NCI-H345 (cell line): ENCODE measurements around the gene RCOR3.

Source experiments
- DNase-seq: peaks from one replicate; lab custom pipeline; 2025; lab: John Stamatoyannopoulos, UW

RCOR3 gene

DNA sequence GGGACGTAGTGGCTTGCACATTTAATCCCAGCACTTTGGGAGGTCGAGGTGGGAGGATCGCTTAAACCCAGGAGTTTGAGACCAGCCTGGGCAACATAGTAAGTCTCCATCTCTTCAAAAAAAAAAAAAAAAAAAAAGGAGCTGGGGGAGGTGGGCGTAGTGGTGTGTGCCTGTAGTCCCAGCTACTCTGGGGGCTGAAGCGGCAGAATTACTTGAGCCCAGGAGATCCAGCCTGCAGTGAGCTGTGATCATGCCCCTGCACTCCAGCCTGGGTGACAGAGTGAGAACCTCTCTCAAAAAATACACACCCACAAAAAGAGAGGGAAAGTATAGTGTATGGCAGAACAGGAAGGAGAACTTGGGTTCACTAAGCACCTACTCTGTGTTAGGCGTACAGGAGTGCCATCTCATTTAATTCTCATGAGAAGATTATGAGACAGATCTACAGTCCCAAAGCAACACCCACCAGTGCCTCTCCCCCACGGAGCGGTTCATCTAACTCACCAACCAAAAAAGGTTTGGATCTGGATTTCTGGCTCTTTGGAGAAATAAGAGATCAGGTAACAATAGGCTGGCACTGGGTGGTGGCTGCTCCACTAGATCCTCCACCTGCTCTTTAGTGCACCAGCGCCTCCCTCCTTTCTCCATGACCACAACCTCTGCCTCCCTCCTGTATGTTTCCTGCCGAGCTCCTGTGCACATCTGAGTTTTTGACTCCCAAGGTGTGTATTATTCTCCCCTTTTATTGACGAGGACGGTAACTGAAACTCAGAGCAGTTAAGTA is 66.0 kb downstream of the RCOR3 start:
- DNase-seq = peak; percentile 18

GRCh38 chr1:211326140-211326527 is 67.0 kb downstream of the RCOR3 start:
- DNase-seq = no peak

DNA sequence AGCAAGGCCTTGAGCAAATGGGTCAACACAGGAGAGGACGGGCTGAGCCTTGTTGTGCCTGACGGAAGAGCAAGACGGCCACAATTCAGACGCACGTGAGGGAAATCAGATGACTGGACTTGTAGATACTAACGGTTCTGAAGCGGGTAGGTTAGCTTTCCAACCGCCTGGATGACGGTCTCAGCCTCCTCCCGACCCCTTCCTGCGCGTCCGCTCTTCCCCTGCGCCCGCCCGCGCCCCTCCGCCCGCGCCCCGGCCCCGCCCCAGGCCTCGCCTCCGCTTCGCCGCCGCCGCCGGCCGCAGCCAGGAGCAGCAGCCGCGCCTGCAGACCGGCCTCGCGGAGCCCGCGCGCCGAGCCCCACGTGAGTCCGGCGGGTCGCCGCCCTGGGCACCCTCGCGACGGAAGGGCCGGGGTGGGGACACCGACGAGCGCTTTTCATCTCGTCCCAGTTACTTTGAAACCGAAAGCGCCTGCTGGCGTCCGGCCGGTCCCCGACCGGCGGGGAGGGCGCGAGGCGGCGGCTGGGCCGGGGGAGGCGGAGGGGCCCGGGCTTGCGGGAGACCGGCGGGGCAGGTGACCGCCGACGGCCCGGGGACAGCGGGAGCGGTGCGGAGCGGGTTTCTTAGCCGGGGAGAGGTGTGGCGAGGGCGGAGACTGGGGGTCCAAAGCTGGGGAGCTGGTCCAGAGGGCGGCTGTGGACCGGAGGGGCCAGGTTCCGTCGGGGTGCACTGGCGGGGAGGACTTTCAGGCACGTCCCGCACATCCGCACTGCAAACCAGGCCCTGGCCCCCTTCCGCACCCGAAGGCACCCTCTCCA is 67.6 kb downstream of the RCOR3 start, which contains the start of gene TRAF5:
Gene TRAF5 (plus strand): TSS at position 306 of the 818 bp plus-strand sequence. CDS start 26,407 bp downstream, outside the sequence.
- peak; percentile 50 for DNase-seq

DNA sequence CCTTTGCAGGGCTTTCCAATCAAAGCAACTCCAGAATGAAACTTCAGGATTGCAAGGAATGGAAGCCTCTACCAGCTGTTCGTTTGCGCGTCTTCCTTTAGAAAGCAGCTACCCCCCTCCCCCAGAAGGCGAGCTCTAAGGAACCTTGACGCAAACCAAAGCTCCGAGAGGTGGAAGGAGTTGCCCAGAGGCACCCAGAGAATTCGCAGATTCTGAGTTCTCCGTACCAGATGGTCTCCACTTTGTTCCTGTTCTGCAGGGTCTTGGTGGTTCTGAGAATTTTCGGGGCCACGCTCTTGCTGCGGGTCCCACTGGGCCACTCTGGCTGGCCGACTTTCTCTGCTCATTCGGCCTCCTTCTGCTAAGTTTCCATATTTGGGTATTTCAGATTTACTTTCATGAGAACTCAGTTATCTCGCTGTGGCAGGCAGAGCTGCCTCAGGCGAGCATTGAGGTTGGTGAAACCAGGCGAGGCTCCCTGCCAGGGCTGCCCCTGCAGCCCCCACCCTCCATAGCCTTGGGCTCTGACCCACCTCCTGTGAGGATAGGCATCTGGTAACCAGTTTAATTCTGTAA is 68.3 kb downstream of the RCOR3 start:
- DNase-seq = peak; percentile 13

DNA sequence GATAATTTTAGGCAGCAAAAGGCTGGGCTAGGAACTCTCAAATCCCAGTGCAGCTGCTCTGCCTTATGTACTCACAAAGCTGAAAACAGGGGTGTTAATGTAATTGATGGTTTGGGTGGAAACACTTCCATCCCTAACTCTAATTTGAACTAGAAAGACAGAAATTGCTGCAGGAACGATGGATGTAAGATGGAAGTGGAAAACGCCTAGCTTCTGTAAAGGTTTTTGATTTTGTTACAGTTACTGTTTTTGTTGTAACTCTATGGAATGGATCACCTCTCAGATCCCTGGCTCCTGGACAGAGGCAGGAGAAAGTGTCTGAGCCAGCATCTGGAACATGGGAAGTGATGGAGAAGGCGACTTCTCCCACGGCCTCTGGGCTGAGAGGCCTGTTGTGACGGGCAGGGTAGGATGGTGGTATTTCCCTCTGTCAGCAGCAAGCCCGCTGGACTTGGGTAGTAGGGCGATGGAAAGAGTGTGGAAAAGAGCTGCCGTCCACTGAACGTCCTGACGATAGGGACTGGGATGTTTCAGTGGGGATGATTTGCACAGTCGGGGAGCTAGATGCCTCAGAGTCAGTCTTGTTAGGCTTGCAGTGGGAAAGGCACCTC is 69.0 kb downstream of the RCOR3 start:
- no peak for DNase-seq

DNA sequence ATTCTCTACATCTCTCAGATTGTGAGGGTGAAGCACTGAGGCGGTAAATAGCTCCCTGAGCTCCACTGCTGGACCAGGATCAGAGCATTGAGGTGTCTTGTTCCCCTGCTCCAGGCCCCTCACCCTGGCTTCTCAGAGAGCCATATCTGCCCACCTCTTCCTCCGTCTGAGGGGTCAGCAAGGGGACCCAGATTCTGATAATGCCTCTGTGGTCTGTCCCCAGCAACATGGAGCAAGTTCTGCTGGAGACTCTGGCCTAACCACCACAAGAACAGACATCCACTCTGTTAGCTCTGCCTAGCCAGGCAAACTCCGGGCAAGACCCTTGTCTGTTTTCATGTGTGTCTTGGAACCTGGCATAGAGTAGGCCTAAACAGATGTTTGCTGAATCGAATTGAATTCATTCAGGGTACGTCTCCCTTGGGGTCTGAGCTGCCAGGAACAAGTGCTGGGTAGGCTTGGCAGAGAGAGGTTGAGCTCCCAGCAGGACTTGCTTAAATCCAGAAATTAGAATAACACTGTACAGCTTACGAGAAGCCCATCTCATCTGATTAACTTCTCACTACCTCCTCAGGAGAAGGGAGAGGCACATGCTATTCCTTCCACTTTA is 69.8 kb downstream of the RCOR3 start:
- no peak for DNase-seq

- peak; percentile 22 for DNase-seq
Observed at GRCh38 chr1:211329764-211330201, 70.6 kb downstream of the RCOR3 start.

DNA sequence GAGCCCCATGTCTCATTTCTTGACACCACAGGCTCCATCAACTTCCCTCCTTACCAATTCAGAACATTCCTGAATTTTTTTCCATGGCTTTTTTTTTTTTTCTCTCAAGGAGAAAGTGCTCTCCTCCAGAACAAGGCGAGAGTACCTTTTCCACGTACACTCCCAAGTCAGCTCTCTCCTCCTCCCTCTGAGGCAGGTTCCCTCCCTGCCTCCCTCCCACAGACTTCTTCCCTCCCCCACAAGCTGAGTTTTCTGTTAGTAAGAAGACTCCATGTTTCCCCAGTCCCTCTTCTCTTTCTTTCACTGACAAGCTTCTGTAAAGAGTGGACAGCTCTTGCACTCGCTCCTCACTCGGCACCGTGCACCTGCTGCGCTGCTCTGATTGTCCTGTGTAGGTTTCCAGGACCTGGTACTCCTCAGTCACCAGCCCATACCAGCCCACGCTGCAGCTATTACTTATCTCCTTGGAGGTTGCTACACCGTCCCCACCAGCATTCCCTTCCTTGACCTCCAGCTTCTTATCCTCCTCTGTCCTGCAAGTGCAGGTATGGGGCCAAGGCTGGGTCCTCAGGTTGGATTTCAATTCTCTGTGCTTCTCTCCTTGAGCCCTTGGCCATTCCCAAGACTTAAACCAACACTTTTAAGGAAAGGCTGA is 71.2 kb downstream of the RCOR3 start:
- no peak for DNase-seq

DNA sequence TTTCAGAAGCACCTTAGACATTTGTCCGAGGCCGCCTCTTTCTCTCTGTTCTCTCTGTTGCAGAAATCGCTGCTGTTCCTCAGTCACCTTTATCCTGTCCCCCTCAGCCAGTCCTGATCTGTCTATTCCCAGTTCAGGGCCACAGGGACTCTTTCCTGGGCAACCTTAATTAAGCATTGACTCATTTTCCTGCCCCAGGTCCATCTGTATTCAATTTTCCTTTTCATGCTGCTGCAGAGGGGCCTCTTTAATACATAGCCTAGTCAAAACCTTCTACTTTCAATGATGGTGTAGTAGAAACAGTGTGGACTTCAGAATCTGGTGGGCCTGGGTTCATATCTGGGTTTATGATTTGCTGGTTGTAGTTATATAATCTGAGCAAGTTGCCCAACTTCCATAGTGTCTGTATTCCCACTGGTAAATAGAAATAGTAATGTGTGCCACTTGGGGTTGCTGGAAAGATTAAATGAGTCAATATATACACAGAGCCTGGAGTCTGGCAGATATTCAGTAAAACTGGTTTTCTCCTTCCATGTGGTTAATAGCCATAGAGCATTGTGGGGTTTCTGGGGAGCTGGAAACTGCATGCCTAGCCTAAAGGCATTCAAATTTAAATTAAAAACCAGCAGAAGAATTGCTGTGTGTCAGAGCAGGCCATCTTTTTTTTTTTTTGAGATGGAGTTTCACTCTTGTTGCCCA is 72.0 kb downstream of the RCOR3 start:
- no peak for DNase-seq

- DNase-seq = no peak
Observed at GRCh38 chr1:211332036-211332616, 73.0 kb downstream of the RCOR3 start.

DNA sequence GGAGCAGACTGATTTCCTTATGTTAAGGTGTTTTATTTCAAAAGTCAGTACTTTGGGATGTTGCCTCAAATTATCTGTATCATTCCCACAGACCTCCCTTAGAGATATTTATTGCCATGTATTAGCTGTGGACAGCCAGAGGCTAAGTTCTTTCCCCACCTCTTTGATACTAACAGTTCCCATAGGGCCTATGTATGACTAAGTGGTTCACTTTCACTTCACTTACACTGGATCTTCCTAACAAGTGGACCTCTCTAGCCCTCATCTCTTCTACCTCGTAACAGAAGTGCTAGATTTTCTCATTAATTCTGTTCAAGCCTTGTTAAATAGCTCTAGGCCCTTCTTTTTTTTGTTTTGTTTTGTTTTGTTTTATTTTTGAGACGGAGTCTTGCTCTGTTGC is 73.7 kb downstream of the RCOR3 start:
- no peak for DNase-seq

DNA sequence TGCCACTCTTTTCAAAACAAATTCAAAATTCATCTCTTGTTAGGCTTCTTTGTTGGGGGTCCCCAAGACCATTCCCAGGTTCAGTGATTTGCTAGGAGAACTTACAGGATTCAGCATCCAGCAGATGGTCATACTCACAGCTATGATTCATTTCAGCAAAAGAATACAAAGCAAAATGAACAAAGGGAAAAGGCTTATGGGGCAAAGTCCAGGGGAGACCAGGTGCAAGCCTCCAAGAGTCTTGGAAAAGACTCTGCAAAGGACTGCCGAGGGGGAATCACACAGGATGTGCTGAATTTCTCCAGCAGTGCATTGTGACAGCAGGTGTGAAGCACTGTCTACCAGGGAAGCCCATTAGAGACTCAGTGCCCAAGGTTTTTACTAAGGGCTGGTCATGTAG is 74.7 kb downstream of the RCOR3 start:
- DNase-seq = no peak

DNA sequence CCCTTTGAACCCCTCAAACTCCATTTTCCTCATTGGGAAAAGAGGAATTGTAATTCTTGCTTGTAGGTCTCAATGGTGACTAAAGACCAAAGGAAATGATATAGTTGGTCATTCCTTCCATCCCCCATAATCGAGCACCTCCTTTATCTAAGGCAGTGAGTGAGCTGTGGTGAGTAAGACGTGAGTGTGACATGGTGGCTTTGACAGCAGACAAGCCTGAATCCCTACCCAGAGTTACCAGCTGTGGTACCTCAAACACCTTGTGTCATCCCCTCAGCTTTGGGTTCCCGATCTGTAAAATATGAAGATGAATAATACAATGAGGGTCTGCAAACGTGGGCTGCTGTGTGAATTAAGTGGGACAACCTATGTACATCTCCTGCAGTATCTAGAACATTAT is 75.8 kb downstream of the RCOR3 start:
- no peak for DNase-seq

GRCh38 chr1:211335522-211336157 is 76.5 kb downstream of the RCOR3 start:
- no peak for DNase-seq

DNA sequence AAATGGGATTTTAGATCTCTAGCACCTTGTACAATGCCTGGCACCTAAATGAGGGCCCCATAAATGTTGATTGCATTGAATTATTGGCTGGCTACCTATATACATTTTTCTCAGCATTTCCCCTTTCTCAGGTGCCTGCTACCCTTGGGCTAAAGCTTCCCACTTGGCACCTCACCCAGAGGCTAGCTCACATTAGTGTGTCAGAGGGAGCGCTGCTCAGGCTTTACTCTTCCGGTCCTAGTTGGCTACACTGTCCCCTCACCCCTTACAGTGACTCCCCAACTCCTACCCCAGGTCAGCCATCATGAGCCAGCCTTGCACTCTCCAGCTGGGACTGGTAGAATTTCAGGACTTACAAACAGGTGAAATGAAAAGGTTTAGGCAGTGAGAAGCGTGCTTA is 77.0 kb downstream of the RCOR3 start:
- DNase-seq = no peak

DNA sequence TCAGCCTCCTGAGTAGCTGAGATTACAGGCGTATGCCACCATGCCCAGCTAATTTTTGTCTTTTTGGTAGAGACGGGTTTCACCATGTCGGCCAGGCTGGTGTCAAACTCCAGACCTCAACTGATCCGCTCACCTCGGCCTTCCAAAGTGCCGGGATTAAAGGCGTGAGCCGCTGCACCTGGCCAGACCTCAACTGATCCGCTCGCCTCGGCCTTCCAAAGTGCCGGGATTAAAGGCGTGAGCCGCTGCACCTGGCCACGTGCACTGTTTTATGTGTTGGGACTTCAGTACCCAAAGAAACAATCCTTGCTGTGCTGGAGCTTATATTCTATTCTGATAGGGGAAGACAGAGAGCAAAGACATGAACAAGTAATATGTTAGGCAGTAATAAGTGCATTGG is 77.6 kb downstream of the RCOR3 start:
- no peak for DNase-seq

DNA sequence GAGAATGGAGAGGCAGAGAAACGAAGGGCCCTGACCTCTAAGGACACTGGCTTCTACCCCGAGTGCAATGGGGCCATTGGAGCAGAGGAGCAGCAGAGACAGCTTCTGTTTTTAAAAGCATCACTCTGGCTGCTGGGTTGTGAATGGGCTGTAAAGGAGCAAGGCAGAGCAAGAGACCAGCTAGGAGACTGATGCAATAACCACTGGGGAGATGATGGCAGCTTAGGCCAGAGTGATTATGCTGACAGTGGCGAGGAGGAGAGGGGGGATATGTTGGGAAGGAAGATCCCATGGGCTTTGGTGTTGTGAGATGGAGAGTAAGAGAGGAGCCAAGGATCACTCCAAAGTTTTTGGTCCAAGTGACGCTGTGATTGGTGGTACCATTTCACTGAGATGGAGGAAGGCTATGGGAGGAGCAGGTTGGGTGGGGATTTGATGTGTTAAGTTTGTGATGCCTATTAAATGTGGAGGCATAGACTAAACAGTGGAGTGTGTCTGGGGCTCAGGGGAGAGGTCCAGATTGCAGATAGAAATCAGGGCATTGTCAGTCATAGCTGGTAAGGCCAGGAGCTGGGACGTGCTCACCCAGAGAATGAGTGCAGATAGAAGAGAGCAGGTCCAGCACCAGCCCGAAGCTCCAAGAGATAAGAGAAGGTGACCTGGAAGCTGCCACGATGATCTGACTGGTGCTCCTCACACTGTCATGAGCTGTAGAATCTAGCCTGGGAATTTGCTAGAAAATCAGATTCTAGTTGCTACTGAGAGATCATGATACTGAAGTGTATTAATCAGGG is 78.5 kb downstream of the RCOR3 start:
- DNase-seq = no peak

- no peak for DNase-seq
Observed at GRCh38 chr1:211338224-211338620, 79.1 kb downstream of the RCOR3 start.

DNA sequence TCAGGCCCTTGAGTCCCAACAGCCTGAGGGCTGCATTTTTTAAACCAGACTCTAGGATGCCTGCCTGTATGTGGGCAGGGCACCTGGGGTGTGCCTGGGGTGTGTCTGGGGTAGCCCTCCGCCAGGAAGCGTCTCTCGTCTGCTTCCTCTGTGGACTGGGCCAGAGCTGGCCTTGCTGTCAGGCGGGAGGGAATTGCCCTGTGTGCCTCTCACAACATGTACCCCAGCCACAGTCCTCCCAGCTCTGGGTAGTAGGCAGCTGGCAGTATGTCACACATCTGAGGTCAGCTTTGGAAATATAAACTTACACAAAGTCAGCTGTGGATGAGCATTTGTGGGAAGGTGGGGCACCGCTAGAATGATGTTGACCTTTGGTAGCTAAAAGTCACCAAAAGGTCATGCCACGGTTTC is 80.5 kb downstream of the RCOR3 start:
- DNase-seq = no peak
